ENCODE measurements around the gene AP4B1. TPM values are rescaled to one million over a fixed set of nuclear protein-coding genes. Genes with fewer than 3 reads are reported as not detected.

Gene AP4B1
- total RNA-seq, 3 donors from 2014 or later (not counting 1 experiment from before 2014, with no cell fraction given) = 64.0 to 78.7 (median 77.6) TPM

DNA sequence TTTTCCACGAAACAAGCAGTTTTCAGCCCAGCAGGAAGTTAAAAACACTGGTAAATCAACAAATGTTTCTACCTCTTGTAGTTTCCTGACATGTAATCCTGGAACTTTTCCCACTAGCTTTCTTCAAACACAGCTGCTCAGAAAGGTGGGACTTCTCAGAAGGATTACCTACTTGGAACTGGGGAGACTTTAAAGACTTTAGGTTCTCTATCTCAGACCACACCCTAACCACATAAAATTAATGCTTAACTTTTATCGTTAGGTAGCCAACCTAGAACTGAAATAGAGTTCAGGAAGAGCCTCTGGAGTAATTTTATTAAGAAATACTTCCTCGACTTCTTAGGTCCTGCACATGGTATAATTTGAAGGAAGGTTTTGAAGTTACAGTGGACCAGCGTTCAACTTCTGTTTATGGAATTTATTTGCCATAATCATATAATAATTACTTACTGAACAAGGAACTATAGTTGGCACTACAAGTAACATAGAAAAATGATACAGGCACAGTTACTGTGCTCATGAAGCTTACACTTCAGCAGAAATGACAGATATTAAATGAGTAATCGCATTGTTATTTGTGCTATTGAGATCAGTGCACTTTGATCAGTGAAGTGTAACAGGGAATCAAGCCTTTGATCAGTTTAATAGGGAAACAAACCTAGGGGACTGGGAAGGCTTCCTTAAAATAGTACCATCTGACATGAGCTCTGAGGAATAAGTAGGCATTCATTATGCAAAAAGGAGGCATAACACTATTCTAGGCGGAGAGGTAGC is 17.0 kb downstream of the AP4B1 start, which contains the start of gene BCL2L15:
BCL2L15 (minus strand) TSS at position 180 of the 774 bp plus-strand sequence. CDS start 206 bp downstream, outside the sequence.
- intact Hi-C loops (cut with micrococcal nuclease) = no loop called here
- TF ChIP-seq, protein P1, sequence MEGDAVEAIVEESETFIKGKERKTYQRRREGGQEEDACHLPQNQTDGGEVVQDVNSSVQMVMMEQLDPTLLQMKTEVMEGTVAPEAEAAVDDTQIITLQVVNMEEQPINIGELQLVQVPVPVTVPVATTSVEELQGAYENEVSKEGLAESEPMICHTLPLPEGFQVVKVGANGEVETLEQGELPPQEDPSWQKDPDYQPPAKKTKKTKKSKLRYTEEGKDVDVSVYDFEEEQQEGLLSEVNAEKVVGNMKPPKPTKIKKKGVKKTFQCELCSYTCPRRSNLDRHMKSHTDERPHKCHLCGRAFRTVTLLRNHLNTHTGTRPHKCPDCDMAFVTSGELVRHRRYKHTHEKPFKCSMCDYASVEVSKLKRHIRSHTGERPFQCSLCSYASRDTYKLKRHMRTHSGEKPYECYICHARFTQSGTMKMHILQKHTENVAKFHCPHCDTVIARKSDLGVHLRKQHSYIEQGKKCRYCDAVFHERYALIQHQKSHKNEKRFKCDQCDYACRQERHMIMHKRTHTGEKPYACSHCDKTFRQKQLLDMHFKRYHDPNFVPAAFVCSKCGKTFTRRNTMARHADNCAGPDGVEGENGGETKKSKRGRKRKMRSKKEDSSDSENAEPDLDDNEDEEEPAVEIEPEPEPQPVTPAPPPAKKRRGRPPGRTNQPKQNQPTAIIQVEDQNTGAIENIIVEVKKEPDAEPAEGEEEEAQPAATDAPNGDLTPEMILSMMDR (IDR thresholded peaks at IDR 0.05) = no peak
- Mint-ChIP-seq H3K4me3 (peak within 1 kb of the TSS; percentile 17), H3K36me3 (no peaks in the 10 kb centered on the region), H3K4me1 (peaks cover 6 to 14% of the 10 kb centered on the region in 2 donors), H3K27ac (no peak within 1 kb of the TSS), H3K27me3 (ENCODE audit: low read depth in 2 of 2) (no peaks in the 10 kb centered on the region), H3K9me3 (no peaks in the 10 kb centered on the region)
- H3K27me3 ChIP-seq (ENCODE audit: control insufficient read depth, insufficient read depth, low read length) = no peaks in the 10 kb centered on the region
- no peak within 1 kb of the TSS for H3K27ac ChIP-seq (ENCODE audit: low read length)
- no peak within 1 kb of the TSS for H3K4me3 ChIP-seq (ENCODE audit: low read length)
- 71% methylated on average over 4 of the region's 6 CpGs for WGBS (ENCODE audit: insufficient coverage)
- no peak for DNase-seq
- H3K36me3 ChIP-seq (ENCODE audit: control insufficient read depth, insufficient read depth, low read length) = peaks cover 4% of the 10 kb centered on the region
- ATAC-seq = no peak
- no peaks in the 10 kb centered on the region for H3K9me3 ChIP-seq (ENCODE audit: control insufficient read depth, insufficient read depth, low read length)
- H3K4me1 ChIP-seq (ENCODE audit: control insufficient read depth, insufficient read depth, low read length) = no peaks in the 10 kb centered on the region

- TF ChIP-seq, protein P1 (IDR thresholded peaks at IDR 0.05) = no peak
- H3K27ac ChIP-seq (ENCODE audit: low read length) = no peak overlapping the region
Measured at GRCh38 chr1:113886417-113887401, 17.9 kb downstream of the AP4B1 start.

DNA sequence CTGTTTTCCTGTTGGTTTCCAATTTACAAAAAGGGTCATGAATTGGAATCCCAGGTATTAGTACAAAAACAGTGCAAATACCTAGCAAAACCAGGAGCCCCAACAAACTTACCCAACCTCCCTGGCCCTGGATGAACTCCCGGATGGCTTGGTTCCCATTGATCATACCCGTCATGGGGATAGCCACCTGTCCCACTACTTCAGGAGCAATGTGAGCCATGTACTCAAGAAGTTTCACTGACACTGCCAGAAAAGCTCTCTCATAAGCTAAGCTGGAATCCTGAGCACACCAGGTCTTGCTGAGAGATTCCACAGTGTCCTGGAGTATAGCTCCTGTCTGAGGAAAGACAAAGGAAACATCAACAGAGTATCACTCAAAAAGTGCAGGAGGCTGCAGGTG is 22.9 kb downstream of the AP4B1 start:
- Mint-ChIP-seq H3K4me3 (no peak overlapping the region), H3K27ac (peak overlapping the region; percentile 18 to 87), H3K36me3 (no peaks in the 10 kb centered on the region), H3K27me3 (ENCODE audit: low read depth in 2 of 2) (no peaks in the 10 kb centered on the region), H3K9me3 (no peaks in the 10 kb centered on the region), H3K4me1 (peaks cover 41 to 42% of the 10 kb centered on the region in 2 donors)
- intact Hi-C loops (cut with micrococcal nuclease) = no loop called here
- Histone ChIP-seq H3K4me1 (ENCODE audit: control insufficient read depth, insufficient read depth, low read length) (peaks cover 15% of the 10 kb centered on the region), H3K4me3 (ENCODE audit: low read length) (no peak overlapping the region), H3K36me3 (ENCODE audit: control insufficient read depth, insufficient read depth, low read length) (peaks cover 4% of the 10 kb centered on the region), H3K27me3 (ENCODE audit: control insufficient read depth, insufficient read depth, low read length) (no peaks in the 10 kb centered on the region), H3K27ac (ENCODE audit: low read length) (no peak overlapping the region), H3K9me3 (ENCODE audit: control insufficient read depth, insufficient read depth, low read length) (no peaks in the 10 kb centered on the region)
- ATAC-seq (no peak), DNase-seq (no peak)
- 98% methylated on average over 2 of the region's 2 CpGs for WGBS (ENCODE audit: insufficient coverage)
- TF ChIP-seq, protein P1 (IDR thresholded peaks at IDR 0.05) = no peak

More at GRCh38 chr1:113886417-113887401, 17.9 kb downstream of the AP4B1 start:
- Mint-ChIP-seq H3K4me3 (peak overlapping the region; percentile 17), H3K27me3 (ENCODE audit: low read depth in 2 of 2) (no peaks in the 10 kb centered on the region), H3K9me3 (no peaks in the 10 kb centered on the region), H3K27ac (no peak overlapping the region), H3K36me3 (no peaks in the 10 kb centered on the region), H3K4me1 (peaks cover 6 to 14% of the 10 kb centered on the region in 2 donors)
- Histone ChIP-seq H3K36me3 (ENCODE audit: control insufficient read depth, insufficient read depth, low read length) (peaks cover 4% of the 10 kb centered on the region), H3K4me3 (ENCODE audit: low read length) (no peak overlapping the region), H3K27me3 (ENCODE audit: control insufficient read depth, insufficient read depth, low read length) (no peaks in the 10 kb centered on the region), H3K9me3 (ENCODE audit: control insufficient read depth, insufficient read depth, low read length) (no peaks in the 10 kb centered on the region), H3K4me1 (ENCODE audit: control insufficient read depth, insufficient read depth, low read length) (no peaks in the 10 kb centered on the region)
- 89% methylated on average over 17 of the region's 17 CpGs for WGBS (ENCODE audit: insufficient coverage)
- ATAC-seq = no peak
- no peak for DNase-seq
- intact Hi-C loops (cut with micrococcal nuclease) = no loop called here
